ENCODE data around the gene IPCEF1. TPM values are rescaled to one million over a fixed set of nuclear protein-coding genes. Genes with fewer than 3 reads are reported as not detected.

The IPCEF1 gene
- total and polyA plus RNA-seq, 3 experiments from 2014 or later = 17.7 to 57.8 (median 19.2) TPM

DNA sequence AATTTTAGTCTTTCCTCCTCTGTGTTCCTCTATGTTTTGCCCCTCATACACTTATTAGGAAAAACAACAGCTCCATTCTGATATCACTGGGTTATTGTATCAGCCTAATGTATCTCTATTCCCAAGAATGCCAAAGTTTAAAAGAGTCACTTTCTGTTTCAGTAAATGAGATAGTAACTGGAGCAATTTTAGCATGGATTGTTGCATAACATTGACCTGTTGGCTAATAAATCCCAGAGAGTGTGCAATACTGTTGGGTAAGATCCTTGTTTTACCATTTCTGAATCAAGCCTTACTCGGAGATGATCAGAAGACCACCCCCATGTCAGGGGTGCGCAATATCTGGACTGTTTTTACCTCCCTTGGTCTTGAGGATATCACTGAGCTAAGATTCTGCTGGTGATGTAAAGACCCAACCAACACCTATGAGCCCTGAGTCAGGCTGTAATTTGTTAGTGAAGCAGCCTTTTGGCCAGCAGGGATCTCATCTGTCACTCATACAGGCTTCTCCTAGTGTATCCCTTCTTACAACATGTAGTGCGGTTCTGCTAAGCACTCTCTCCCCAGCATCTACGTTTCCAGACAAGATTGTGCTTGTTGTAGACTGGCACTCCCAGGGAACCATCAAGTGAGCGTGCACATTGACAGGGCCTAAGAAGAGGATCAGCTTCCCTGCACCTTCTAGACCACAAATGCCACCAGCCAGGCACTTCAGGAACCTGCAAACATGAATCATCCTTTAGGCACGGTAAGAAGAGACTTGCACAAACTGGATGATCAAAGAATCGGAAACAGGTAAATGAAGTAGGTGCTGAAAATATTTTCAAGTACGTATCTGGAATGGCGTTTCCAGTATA, 11.5 kb upstream of the IPCEF1 start:
- Histone ChIP-seq H3K4me1 (ENCODE audit: insufficient read depth, low read length) (no peaks in the 10 kb centered on the region), H3K9me3 (ENCODE audit: low read length) (no peaks in the 10 kb centered on the region), H3K27ac (ENCODE audit: low read depth, low read length) (no peak overlapping the region), H3K36me3 (ENCODE audit: insufficient read depth, low read length) (no peaks in the 10 kb centered on the region), H3K27me3 (ENCODE audit: insufficient read depth, low read length, poor library complexity, severe bottlenecking) (no peaks in the 10 kb centered on the region), H3K4me3 (ENCODE audit: low read length) (no peak overlapping the region)
- Mint-ChIP-seq H3K36me3 (no peaks in the 10 kb centered on the region), H3K4me3 (no peak overlapping the region), H3K27ac (no peak overlapping the region), H3K9me3 (no peaks in the 10 kb centered on the region), H3K4me1 (no peaks in the 10 kb centered on the region), H3K27me3 (peaks cover 0 to 8% of the 10 kb centered on the region in 2 donors)
- DNase-seq = no peak
- ChIA-PET POLR2A (no interaction called here), CTCF (no interaction called here)

DNA sequence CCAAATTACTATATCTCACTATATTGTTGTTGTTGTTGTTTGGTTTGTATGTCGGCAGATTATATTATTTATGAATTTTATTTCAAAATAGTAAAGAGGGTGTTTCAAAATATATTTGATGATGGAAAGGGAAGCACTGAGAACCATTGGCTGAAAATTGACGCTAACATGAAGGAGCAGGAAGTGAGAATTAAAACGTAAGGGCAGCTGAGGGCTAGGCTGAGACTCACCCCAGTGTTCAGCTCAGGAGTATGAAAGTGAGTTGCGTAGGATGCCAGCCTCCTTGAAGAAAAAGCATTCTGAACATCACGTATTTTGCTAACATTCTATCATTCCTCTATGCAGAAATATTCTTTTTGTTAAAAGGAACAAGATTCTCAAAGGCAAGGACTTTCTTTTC, 10.7 kb upstream of the IPCEF1 start:
- no peak overlapping the region for H3K4me3 ChIP-seq (ENCODE audit: low read length)

GRCh38 chr6:154363821-154364220, 7.2 kb upstream of the IPCEF1 start:
- no peaks in the 10 kb centered on the region for H3K9me3 ChIP-seq (ENCODE audit: low read length)
- peaks cover 0 to 16% of the 10 kb centered on the region in 2 donors for H3K27me3 Mint-ChIP-seq
- ChIA-PET CTCF (no interaction called here), POLR2A (no interaction called here)
- no peaks in the 10 kb centered on the region for H3K36me3 ChIP-seq (ENCODE audit: insufficient read depth, low read length)
- no peaks in the 10 kb centered on the region for H3K36me3 Mint-ChIP-seq
- peak overlapping the region in 1 of 8 donors; percentile 47 for H3K27ac Mint-ChIP-seq
- no peaks in the 10 kb centered on the region for H3K9me3 Mint-ChIP-seq
- no peak for DNase-seq
- peaks cover 10% of the 10 kb centered on the region for H3K4me1 ChIP-seq (ENCODE audit: insufficient read depth, low read length)
- H3K4me3 Mint-ChIP-seq = no peak overlapping the region
- no peaks in the 10 kb centered on the region for H3K27me3 ChIP-seq (ENCODE audit: insufficient read depth, low read length, poor library complexity, severe bottlenecking)
- peaks cover 0 to 4% (median 0%) of the 10 kb centered on the region in 3 donors for H3K4me1 Mint-ChIP-seq
- H3K4me3 ChIP-seq (ENCODE audit: low read length) = no peak overlapping the region
- H3K27ac ChIP-seq (ENCODE audit: low read depth, low read length) = no peak overlapping the region

More for the DNA sequence above, 10.7 kb upstream of the IPCEF1 start:
- peaks cover 0 to 5% of the 10 kb centered on the region in 2 donors for H3K27me3 Mint-ChIP-seq
- POLR2A ChIA-PET = no interaction called here
- Histone ChIP-seq H3K27ac (ENCODE audit: low read depth, low read length) (no peak overlapping the region), H3K9me3 (ENCODE audit: low read length) (no peaks in the 10 kb centered on the region), H3K36me3 (ENCODE audit: insufficient read depth, low read length) (no peaks in the 10 kb centered on the region), H3K27me3 (ENCODE audit: insufficient read depth, low read length, poor library complexity, severe bottlenecking) (no peaks in the 10 kb centered on the region), H3K4me1 (ENCODE audit: insufficient read depth, low read length) (no peaks in the 10 kb centered on the region)
- no peak for DNase-seq
- no peak overlapping the region for H3K4me3 Mint-ChIP-seq
- H3K9me3 Mint-ChIP-seq = no peaks in the 10 kb centered on the region
- no peak overlapping the region for H3K27ac Mint-ChIP-seq
- H3K4me1 Mint-ChIP-seq = no peaks in the 10 kb centered on the region
- CTCF ChIA-PET = no interaction called here
- H3K36me3 Mint-ChIP-seq = no peaks in the 10 kb centered on the region

- no peak overlapping the region for H3K4me3 Mint-ChIP-seq
- Histone ChIP-seq H3K4me1 (ENCODE audit: insufficient read depth, low read length) (peaks cover 10% of the 10 kb centered on the region), H3K4me3 (ENCODE audit: low read length) (no peak overlapping the region), H3K36me3 (ENCODE audit: insufficient read depth, low read length) (no peaks in the 10 kb centered on the region), H3K27me3 (ENCODE audit: insufficient read depth, low read length, poor library complexity, severe bottlenecking) (no peaks in the 10 kb centered on the region), H3K27ac (ENCODE audit: low read depth, low read length) (no peak overlapping the region), H3K9me3 (ENCODE audit: low read length) (no peaks in the 10 kb centered on the region)
- H3K27ac Mint-ChIP-seq = no peak overlapping the region
- H3K4me1 Mint-ChIP-seq = peaks cover 0 to 5% (median 0%) of the 10 kb centered on the region in 3 donors
- no peaks in the 10 kb centered on the region for H3K9me3 Mint-ChIP-seq
- ChIA-PET CTCF (no interaction called here), POLR2A (no interaction called here)
- no peaks in the 10 kb centered on the region for H3K36me3 Mint-ChIP-seq
- H3K27me3 Mint-ChIP-seq = peaks cover 2 to 30% of the 10 kb centered on the region in 2 donors
- DNase-seq = no peak
Observed at GRCh38 chr6:154361476-154361875, 4.9 kb upstream of the IPCEF1 start.

DNA sequence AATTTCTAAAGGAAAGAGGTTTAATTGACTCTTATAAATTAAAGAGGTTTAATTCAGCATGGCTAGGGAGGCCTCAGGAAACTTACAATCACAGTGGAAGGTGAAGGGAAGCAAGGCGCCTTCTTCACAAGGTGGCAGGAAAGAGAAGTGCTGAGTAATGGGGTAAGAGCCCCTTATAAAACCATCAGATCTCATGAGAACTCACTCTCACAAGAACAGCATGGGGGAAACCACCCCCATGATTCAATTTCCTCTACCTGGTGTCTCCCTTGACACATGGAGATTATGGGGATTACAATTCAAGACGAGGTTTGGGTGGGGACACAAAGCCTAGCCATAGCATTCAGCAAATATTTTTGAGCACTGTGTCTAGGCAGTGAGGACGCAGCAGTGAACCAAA, 3.9 kb upstream of the IPCEF1 start:
- H3K36me3 ChIP-seq (ENCODE audit: insufficient read depth, low read length) = no peaks in the 10 kb centered on the region
- H3K4me3 ChIP-seq (ENCODE audit: low read length) = no peak overlapping the region
- no peak overlapping the region for H3K27ac ChIP-seq (ENCODE audit: low read depth, low read length)
- Mint-ChIP-seq H3K27me3 (peaks cover 11 to 36% of the 10 kb centered on the region in 2 donors), H3K9me3 (no peaks in the 10 kb centered on the region), H3K4me1 (peaks cover 0 to 6% (median 0%) of the 10 kb centered on the region in 3 donors), H3K4me3 (no peak overlapping the region), H3K36me3 (no peaks in the 10 kb centered on the region), H3K27ac (no peak overlapping the region)
- no peaks in the 10 kb centered on the region for H3K27me3 ChIP-seq (ENCODE audit: insufficient read depth, low read length, poor library complexity, severe bottlenecking)
- no peaks in the 10 kb centered on the region for H3K9me3 ChIP-seq (ENCODE audit: low read length)
- peaks cover 10% of the 10 kb centered on the region for H3K4me1 ChIP-seq (ENCODE audit: insufficient read depth, low read length)
- ChIA-PET CTCF (no interaction called here), POLR2A (no interaction called here)
- DNase-seq = no peak

GRCh38 chr6:154359679-154360078, 3.1 kb upstream of the IPCEF1 start:
- H3K9me3 ChIP-seq (ENCODE audit: low read length) = no peaks in the 10 kb centered on the region
- Mint-ChIP-seq H3K4me1 (peaks cover under 1 to 12% (median 5%) of the 10 kb centered on the region in 3 donors), H3K27me3 (peaks cover 14 to 38% of the 10 kb centered on the region in 2 donors), H3K36me3 (peaks cover 0 to 4% (median 0%) of the 10 kb centered on the region in 3 donors), H3K4me3 (no peak overlapping the region), H3K27ac (no peak overlapping the region), H3K9me3 (no peaks in the 10 kb centered on the region)
- H3K4me3 ChIP-seq (ENCODE audit: low read length) = no peak overlapping the region
- ChIA-PET CTCF (no interaction called here), POLR2A (no interaction called here)
- DNase-seq = no peak
- H3K27ac ChIP-seq (ENCODE audit: low read depth, low read length) = no peak overlapping the region
- no peaks in the 10 kb centered on the region for H3K27me3 ChIP-seq (ENCODE audit: insufficient read depth, low read length, poor library complexity, severe bottlenecking)
- no peaks in the 10 kb centered on the region for H3K36me3 ChIP-seq (ENCODE audit: insufficient read depth, low read length)
- H3K4me1 ChIP-seq (ENCODE audit: insufficient read depth, low read length) = peaks cover 10% of the 10 kb centered on the region

DNA sequence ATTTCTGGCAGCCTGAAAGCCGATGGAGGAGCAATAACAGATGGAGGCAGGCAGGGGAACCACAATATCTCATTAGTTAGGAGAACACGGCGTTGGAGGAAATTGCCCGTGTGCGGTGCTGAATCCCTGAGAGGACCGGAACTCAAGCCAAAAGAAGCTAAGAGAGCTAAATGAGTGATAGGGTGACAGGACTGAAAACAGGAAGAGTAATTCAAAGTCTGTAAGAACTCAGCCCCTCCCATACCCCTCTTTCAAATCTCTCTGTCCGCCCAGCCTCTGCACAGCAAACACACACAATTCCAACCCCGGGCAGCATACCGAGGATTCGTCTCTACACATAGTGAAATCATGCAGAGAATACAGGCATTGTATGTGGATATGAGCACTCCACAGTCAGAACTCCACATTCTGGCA, 2.6 kb upstream of the IPCEF1 start:
- H3K4me3 Mint-ChIP-seq = no peak overlapping the region

DNA sequence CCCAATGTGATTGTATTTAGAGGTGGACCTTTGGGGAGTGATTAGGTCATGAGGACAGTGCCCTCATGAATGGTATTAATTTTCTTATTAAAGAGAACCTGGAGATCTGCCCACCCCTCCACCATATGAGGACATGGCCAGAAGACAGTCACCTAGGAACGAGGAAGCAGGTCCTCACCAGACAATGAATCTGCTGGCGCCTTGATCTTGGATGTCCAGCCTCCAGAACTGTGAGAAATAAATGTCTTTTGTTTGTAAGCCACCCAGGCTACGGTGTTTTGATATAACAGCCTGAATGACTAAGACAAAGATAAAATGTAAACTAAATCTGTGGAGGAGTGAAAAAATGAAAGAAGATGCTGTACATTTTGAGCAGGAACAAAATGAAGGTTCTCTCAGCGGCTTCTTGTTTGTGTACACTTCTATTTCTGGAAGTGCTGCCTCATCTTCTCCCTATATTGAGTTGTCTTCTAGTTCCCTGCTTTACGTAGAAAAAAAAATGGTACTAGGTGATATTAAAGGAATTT, 1.5 kb upstream of the IPCEF1 start:
- Mint-ChIP-seq H3K27me3 (peaks cover 14 to 38% of the 10 kb centered on the region in 2 donors), H3K4me3 (no peak overlapping the region), H3K4me1 (peaks cover 3 to 14% (median 8%) of the 10 kb centered on the region in 3 donors), H3K9me3 (no peaks in the 10 kb centered on the region), H3K27ac (peak overlapping the region in 2 of 8 donors; percentile 3 to 29), H3K36me3 (peaks cover 0 to 5% (median 0%) of the 10 kb centered on the region in 3 donors)
- no peak overlapping the region for H3K27ac ChIP-seq (ENCODE audit: low read depth, low read length)
- no peaks in the 10 kb centered on the region for H3K36me3 ChIP-seq (ENCODE audit: insufficient read depth, low read length)
- ChIA-PET POLR2A (no interaction called here), CTCF (no interaction called here)
- peaks cover 10% of the 10 kb centered on the region for H3K4me1 ChIP-seq (ENCODE audit: insufficient read depth, low read length)
- no peak for DNase-seq
- H3K9me3 ChIP-seq (ENCODE audit: low read length) = no peaks in the 10 kb centered on the region
- no peak overlapping the region for H3K4me3 ChIP-seq (ENCODE audit: low read length)
- H3K27me3 ChIP-seq (ENCODE audit: insufficient read depth, low read length, poor library complexity, severe bottlenecking) = no peaks in the 10 kb centered on the region

More for the DNA sequence above, 2.6 kb upstream of the IPCEF1 start:
- Histone ChIP-seq H3K36me3 (ENCODE audit: insufficient read depth, low read length) (no peaks in the 10 kb centered on the region), H3K9me3 (ENCODE audit: low read length) (no peaks in the 10 kb centered on the region), H3K4me3 (ENCODE audit: low read length) (no peak overlapping the region), H3K4me1 (ENCODE audit: insufficient read depth, low read length) (peaks cover 10% of the 10 kb centered on the region), H3K27ac (ENCODE audit: low read depth, low read length) (no peak overlapping the region), H3K27me3 (ENCODE audit: insufficient read depth, low read length, poor library complexity, severe bottlenecking) (no peaks in the 10 kb centered on the region)
- H3K27ac Mint-ChIP-seq = peak overlapping the region in 1 of 8 donors; percentile 19
- no peaks in the 10 kb centered on the region for H3K9me3 Mint-ChIP-seq
- peaks cover 0 to 5% (median 0%) of the 10 kb centered on the region in 3 donors for H3K36me3 Mint-ChIP-seq
- CTCF ChIA-PET = no interaction called here
- H3K27me3 Mint-ChIP-seq = peaks cover 14 to 38% of the 10 kb centered on the region in 2 donors
- POLR2A ChIA-PET = no interaction called here
- H3K4me1 Mint-ChIP-seq = peaks cover 3 to 14% (median 8%) of the 10 kb centered on the region in 3 donors
- DNase-seq = peak in 1 of 5 donors; percentile 2
